HUDEP-2 (cell line): Measurements from ENCODE around the gene SIX5.

Experiments
- DNase-seq, 76 experiments: peaks; one replicate each; lab custom pipeline; 2025; ENCODE audit not compliant: unreplicated experiment in 76 of 76; lab: John Stamatoyannopoulos, UW

Gene SIX5

GRCh38 chr19:45716359-45717130 is 52.5 kb downstream of the SIX5 start:
- peak in 4 of 76 experiments; percentile 29 to 55 (median 42) for DNase-seq

DNA sequence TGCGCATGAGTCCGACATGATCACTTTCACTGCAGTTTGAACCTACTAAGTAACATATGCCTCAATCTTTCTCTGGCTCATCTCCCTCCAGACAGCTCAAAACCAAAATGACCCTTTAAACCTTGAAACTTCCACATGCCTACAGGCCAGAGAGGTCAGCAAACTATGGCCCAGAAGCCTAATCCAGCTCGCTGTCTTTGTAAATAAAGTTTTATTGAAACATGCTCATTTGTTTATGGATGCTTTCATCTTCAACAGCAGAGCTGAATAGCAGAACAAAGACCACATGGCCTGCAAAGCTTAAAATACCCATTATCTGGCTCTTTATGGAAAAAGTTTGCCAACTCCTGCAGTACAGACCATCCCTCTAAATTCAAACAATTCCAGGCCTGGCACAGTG is 53.9 kb downstream of the SIX5 start:
- DNase-seq = no peak
